C4-2B (cell line): ENCODE data around the gene LTN1.

ENCODE experiments used
- H3K27ac ChIP-seq: fragments of 450-650 bp; 2 replicates; pipeline ENCODE4 v1.5.1; 2017
- ZFX ChIP-seq: fragments of 450-650 bp; IDR thresholded peaks from 2 replicates; pipeline ENCODE4 v1.6.1; 2017
- TF ChIP-seq, protein P1 (sequence below): fragments of 450-650 bp; conservative IDR thresholded peaks from 2 replicates; pipeline ENCODE4 v1.5.1; 2017; ENCODE audit warnings: mild to moderate bottlenecking

Gene LTN1

DNA sequence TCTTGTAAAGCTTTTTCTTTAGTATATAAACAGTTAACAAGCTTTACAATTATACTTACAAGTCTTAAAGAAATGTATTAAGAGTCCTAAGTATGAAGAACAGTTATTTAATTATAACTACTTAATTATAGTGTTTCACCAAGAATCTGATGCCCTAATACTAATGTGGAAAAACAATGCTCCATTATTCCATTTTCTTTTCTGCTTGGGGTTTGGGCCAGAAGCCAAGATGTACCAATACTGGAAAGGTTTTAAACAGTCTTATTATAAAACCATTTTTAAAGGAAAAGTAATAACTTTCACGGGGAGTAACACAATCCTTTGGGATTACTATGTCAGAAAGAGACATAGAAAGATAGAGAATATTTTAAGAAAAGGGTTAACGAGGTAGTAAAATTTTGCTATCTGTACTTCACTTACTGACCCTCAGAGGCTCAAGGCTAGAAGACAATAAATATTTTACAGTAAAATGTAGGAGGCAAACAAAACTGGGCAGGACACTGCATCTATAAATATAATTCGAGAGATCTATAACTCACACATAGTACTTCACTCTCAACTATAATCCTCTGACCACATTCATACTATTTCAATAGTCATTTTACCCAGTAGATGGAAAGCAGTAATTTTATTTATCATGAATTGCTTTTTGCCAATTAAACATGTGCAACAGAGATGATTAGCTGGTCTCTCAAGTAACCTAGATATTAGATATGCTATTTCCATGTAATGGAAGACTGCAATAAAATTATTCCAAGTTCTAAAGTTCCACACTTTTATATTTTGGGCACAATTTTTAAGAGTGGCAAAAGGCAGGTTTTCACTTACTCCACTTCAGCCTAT, 63.9 kb downstream of the LTN1 start:
- TF ChIP-seq, protein P1, sequence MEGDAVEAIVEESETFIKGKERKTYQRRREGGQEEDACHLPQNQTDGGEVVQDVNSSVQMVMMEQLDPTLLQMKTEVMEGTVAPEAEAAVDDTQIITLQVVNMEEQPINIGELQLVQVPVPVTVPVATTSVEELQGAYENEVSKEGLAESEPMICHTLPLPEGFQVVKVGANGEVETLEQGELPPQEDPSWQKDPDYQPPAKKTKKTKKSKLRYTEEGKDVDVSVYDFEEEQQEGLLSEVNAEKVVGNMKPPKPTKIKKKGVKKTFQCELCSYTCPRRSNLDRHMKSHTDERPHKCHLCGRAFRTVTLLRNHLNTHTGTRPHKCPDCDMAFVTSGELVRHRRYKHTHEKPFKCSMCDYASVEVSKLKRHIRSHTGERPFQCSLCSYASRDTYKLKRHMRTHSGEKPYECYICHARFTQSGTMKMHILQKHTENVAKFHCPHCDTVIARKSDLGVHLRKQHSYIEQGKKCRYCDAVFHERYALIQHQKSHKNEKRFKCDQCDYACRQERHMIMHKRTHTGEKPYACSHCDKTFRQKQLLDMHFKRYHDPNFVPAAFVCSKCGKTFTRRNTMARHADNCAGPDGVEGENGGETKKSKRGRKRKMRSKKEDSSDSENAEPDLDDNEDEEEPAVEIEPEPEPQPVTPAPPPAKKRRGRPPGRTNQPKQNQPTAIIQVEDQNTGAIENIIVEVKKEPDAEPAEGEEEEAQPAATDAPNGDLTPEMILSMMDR = no peak
- no peak overlapping the region for H3K27ac ChIP-seq

DNA sequence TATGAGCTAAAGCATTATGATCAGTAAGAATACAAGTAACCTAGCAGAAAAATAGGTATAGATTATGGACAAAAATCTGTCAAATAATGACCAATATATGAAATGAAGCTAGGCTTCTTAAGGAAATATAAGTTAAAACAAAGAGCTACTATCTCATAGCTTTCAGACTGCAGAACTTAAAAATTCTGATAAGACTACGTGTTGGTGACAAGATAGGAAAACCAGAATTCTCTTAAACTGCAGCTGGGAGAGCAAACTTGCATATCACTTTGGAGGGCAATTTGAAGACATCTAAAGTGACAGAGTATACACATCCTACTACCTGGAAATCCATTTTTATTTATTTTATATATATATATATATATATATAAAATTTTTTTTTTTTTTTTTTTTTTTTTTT, 65.5 kb downstream of the LTN1 start:
- H3K27ac ChIP-seq = no peak overlapping the region
- TF ChIP-seq, protein P1 = no peak
- TF ChIP-seq ZFX = no peak

DNA sequence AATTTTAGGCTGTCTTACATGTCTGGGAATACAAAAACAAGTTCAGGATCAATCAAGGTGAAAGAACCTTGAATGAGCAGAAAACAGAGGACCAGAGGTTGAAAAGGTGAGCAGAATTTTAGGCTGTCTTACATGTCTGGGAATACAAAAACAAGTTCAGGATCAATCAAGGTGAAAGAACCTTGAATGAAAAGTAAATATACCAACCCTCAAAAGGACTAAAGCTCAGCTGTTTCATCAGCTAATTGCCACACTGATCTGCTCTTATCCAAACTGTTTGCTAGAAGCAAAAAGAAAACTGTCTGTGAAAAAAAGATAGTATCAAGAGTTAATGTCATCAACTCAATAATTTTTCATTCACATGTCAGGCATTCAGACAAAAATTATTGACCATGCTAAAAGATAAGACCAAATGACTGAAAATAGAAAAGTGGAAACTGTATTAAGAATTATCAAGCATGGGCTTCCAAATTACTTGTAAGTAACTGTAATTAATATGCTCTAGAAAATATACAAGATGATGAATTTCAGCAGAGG, 69.2 kb downstream of the LTN1 start:
- TF ChIP-seq, protein P1 = no peak
- TF ChIP-seq ZFX = no peak
- no peak overlapping the region for H3K27ac ChIP-seq

DNA sequence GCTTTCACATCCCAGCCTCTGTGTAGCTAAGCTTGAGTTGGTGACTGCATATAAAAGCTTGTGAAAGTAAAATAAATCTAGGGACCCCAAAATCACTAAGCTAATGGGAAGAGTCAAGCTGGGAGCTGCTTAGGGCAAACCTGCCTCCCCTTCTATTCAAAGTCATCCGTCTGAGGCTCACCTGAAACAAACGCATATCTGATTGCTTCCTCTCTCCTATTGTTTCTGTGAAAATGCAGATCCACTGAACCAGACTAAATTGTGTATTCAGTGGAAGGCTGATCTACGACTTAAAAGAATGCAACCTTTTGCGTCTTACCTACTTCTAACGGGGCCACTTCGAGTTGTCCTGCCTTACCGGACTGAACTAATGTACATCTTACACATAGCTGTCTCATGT, 70.3 kb downstream of the LTN1 start:
- TF ChIP-seq ZFX = no peak
- TF ChIP-seq, protein P1 = no peak
- no peak overlapping the region for H3K27ac ChIP-seq

DNA sequence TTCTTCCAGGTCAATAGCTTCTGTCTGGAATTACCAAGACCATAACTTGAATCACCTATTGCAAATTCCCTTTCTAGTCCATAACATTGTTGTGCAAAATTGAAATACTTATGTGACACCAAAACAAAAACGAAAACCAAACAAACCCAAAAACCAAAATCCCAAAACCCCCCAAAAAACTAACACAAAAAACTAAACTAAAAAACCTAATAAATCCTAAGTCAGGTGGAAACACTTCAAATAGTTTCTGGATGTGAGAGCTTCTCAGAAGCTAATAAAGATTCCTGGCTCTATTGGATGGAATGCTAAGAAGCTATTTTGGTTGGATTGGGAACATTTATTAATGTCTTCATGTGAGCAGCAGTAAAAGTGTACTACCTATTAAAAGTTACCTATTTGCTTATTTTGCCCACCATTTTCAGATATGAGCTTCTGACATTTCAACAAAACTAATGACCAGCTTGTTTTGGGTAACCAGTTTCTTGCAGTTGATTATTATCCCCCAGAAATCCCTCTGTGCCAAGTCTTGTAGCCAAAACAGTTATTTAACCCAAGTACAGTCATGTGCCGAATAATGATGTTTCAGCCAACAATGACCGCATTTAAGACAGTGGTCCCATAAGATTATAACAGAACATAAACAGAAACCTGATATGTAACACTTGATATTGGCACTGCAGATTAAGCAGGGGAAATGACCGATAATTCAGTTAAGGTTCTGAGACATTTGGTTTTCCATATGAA, 76.4 kb downstream of the LTN1 start:
- TF ChIP-seq, protein P1 = no peak
- TF ChIP-seq ZFX = no peak
- H3K27ac ChIP-seq = no peak overlapping the region

DNA sequence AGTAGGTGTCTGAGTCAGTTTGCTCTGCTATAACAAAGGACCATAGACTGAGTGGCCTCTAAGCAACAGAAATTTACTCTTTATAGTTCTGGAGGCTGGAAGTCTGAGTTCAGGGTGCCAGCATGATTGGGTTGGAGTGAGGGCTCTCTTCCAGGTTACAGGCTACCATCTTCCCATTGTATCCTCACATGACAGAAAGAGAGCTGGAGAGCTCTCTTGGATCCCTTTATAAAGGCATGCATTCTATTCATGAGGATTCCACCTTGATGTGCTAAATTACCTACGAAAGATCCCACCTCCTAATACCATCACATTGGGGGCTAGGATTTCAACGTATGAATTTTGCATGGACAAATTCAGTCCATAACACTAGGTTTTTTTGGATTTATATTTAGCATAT, 79.6 kb downstream of the LTN1 start:
- no peak for TF ChIP-seq ZFX
- TF ChIP-seq, protein P1 = no peak
- no peak overlapping the region for H3K27ac ChIP-seq

DNA sequence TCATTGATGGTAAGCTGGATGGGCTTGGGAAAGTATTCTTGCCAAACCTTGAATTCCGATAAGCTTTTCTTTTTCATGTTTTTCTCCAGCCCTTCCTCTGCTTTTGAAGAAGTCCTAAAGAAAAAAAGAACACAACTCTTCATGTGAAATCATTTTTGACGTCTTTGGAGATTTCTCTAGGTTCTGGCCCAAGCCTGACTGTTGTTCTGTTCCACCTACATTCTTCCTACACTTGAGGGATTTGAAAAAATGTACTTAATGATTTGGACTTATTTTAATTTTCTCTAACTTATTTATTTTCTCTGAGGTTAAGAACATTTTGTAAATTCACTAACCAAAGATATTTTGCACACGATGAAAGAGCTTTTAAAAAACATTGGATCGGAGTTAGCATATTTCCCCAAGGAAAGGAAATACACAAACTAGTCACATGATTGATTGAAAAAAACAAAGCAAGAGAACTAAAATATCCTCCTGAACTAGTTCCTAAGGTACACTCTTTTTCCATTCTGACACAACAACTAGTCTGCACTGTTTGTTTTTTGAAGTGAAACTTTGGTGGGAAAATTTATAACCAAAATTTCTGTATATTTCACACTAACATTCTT, 82.3 kb downstream of the LTN1 start:
- no peak overlapping the region for H3K27ac ChIP-seq
- TF ChIP-seq, protein P1 = no peak
- TF ChIP-seq ZFX = no peak
